CD4-positive, alpha-beta T cell treated with Interleukin-15 for 4 hours (primary cell): ENCODE data around the gene PDXP.

Source experiments
- DNase-seq: peaks from one replicate; pipeline ENCODE4 v3.0.0-alpha.2; 2020; ENCODE audit warnings: low spot score

Gene PDXP

DNA sequence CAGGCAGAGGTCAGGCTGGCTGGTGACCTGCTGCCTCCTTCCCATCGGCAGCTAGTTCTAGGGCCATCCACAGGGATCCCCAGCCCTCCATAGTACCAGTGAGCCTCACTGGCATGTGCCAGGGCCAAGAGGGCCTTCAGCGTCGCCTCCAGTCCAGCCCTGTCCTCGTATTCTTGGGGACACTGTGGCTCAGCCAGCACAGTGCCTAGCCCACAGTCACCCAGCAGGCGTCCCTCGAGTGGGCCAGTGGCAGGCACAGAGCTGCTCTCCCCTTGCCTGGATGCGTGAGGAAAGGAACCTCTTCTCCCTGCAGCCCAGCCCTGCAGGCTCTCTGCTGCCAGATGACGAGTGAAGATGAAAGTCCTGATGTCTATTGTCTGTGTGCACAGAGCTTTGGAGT lies 29.7 kb upstream of the PDXP start:
- DNase-seq, result no peak

DNA sequence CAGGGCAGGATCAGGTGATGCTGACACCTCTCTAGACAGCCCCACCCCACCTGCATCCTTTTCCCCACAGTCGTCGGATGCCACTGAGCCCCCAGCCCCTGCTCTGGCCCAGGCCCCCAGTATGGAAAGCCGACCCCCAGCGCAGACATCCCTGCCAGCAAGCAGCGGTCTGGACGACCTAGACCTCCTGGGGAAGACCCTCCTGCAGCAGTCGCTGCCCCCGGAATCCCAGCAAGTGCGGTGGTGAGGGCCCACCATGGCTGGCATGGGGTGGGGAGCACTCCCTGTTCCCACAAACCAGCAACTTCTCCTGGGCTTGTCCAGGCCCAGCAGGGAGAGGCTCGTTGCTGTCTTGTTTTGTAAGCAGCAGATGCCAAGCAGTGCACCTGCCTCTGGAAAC lies 28.6 kb upstream of the PDXP start:
- DNase-seq, result no peak

DNA sequence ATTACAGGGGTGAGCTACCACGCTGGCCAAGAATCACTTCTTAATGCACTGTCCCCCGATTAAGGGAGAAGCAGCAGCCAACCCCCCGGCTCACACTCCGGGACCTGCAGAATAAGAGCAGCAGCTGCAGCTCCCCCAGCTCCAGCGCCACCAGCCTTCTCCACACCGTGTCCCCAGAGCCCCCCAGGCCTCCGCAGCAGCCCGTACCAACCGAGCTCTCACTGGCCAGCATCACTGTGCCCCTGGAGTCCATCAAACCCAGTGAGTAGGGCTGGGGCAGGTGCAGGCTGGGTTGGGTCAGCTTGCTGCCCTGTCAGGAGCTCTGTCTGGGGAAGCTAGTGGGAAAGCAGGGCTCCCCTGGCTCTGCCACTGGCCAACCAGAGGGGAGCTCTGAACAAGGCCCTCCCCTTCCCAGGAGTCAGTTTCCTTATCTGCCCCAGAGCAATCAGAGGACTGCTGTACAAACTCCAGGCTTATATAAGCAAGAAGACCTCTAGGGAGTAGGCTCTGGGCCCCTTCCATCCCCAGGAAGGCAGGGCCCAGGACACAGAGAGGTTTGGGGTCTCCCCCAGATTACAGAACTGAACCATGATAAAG lies 27.6 kb upstream of the PDXP start:
- no peak for DNase-seq

DNA sequence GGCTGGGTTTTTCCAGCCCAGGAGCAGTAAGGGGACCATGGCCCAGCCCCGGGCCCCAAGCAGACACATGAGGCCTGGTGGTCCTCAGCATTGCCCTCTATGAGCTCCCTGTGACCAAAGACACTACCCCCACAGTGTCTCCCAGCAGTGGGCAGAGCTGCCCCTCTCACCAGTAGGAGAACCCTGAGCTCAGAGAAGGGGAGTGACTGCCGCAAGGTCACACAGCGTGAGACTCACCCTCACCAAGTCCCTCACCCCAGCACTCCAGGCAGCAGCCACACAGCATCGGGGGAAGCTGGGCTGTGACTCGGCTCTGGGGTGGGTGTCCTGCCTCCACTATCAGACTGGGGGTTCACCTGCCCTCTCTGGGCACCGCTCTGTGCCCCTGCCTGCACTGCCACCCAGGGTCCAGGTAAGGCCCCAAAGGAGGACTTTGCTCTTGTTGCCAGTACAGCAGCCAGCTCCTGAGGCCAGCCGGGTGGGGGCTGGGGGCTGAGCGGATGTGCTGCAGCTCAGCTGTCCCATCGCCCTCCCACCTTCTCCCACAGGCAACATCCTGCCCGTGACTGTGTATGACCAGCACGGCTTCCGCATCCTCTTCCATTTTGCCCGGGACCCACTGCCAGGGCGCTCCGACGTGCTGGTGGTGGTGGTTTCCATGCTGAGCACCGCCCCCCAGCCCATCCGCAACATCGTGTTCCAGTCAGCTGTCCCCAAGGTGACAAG lies 26.9 kb upstream of the PDXP start:
- peak; percentile 27 for DNase-seq

DNA sequence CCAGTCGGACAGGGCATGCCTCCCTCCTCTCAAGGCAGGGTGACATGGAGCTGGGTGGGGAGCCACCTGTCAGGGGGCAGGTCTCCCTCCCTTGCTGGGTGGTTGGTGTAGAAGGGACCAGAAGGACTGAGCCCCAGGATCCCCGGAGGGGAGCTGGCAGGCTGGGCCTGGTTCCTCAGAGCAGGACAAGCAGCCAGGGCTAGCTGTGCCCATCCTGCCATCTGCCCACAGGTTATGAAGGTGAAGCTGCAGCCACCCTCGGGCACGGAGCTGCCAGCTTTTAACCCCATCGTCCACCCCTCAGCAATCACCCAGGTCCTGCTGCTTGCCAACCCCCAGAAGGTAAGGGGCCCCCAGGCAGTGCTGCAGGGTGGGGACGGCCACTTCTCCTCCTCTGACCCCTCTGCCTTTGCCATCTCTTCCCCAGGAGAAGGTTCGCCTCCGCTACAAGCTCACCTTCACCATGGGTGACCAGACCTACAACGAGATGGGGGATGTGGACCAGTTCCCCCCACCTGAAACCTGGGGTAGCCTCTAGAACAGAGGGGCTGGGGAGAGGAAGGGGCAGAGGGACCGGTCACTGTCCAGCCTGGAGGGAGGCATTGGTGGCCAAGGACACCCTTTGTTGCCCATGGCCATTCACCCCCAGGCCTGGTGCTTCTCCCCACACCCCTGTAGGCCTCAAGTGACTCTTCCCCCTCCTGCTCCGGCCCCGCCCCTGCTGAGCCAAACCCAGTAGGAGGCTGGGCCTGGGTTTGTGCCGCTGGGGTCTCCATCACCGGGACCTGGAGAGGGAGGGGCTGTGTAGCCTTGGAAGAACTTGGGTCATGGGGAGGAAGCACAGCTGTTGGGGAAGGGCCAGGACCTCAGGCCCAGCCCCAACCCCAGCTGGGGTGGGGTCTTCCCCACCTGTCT lies 26.1 kb upstream of the PDXP start:
- no peak for DNase-seq

DNA sequence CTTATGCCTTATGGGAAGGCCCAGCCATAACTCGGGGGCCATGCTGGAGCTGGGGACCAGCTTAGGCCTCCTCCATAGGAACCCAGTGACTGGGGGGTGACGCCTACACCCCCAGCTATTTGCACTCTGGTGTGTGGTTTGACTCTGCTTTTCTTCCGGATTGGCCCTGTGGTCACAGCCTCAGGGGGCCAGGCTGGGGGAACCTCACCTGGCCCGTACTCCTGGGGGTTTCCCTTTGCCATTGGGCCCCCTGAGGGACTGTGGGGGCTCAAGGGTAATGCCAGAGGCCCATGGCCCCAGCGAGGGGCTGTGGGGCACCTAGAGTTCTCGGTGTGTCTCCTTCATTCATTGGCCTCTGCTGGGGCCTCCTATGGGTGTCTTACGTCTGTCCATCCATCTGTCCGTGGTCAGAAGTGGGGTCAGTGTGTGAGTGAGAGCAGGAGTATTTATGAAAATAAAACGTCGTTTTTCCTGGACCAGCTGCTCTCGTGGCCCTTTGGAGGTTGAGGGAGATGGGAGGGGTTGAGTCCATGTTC lies 25.4 kb upstream of the PDXP start:
- peak; percentile 44 for DNase-seq

DNA sequence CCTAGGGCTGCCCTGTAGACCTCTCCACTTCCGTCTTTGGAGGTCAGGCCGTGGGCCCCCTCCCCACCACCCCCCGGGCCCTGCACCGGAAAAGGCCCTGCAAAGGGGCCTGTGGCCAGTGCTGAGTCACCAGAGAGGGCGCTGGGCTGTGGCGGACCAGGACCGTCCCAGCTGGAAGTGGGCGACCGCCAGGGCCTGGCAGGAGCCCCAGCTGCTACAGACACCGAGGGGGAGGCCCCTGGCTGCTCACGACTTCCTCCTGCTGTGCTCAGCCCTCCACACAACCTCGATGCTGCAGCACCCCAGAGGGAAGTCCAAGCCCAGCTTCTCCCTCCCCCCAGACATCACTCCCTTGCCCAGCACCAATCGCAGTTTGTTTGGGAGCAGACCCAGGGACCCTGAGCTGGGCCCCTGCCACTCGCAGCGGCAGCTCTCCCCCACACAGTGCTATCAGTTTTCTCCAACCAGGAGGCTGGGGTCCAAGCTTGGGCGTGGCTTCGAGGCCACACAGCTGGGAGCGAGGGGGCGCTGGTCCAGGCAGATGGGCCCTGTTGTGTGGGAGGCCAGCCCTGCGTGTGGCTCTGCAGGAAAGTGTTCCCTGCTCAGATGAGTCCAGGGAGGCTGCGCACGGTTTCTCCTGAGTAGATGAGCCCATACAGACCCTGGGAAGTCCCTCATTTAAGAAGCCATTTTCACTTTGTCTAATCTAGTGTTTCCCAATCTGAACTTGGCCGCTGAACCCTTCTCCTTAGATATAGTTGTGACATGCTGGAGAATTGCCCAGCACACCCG lies 24.7 kb upstream of the PDXP start:
- DNase-seq, result peak; percentile 45

DNA sequence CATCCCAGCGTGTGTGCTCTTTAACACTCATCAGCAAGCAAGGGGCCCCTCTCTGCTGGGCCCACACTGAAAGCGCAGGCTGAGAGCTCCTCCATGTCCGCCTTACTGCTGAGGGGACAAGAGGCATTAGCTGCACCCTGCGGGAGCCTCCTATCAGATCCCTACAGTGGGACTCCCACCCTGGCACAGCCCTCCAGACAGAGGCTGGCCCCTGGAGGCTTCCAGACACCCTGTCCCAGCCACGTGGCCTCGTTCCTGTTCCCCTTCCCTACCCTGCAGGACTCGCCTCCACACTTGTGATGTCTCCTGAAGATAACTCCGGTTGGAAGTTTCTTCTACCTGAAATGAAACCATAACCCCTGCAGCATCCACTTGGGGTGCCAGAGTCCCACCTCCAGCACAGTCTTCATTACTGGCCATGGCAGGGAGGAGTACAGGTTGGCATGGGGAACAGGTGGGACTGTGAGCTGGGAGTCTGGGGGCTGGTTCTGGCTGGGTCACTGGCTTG lies 24.1 kb upstream of the PDXP start:
- no peak for DNase-seq

DNA sequence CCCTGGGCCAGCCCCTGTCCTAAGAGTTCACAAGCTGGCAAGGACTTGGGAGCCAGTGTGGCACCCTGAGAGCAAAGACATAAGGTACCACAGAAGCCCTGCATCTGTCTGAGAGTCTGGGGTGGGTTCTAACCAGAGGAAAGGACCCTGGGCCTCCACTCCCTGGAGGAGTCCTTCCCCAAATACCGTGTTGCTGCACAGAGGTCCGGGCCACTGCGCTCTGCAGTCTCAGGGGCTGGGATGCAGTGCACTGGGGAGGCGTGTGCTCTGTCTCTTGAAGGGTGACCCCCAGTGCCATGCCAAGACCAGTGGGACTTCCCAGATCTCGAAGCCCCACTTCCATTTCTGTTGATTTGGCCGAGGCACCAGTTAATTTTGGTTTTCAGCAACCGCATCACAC lies 23.4 kb upstream of the PDXP start:
- DNase-seq, result no peak

DNA sequence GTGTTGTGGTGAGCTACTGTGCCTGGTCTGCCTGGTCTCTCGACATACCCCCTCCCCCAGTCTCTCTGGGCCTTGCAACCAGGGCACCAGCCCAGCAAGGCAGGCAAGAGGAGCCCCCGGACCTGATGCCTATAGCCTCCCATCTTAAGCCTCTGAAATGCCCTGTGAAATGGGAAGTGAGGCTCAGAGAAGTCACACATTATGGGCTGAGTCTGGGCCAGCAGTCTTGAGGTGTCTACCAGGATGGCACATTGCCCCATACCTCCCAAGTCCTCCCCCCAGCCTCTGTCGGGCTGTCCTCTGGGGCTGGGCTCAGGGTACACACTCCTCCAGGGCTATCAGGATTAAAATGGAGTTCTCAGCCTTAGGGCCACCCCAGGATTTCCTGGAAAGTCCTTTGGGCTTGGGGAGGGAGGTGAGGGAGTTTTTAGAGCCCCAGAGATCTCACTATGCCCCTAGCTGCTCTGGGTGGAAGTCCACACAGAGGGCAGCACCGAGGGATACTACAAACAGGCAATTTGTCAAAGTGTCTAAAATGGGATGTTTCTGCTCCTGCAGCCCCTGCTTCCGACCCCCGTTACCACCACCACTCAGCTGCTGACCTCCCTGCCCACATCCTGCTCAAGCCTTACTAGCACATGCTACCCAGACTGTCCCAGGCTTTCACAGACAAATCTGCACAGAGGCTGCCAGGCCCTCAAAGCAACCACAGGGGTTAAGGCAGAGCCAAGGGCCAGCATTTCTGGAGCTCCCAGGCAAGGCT lies 22.2 kb upstream of the PDXP start:
- DNase-seq, result no peak

DNA sequence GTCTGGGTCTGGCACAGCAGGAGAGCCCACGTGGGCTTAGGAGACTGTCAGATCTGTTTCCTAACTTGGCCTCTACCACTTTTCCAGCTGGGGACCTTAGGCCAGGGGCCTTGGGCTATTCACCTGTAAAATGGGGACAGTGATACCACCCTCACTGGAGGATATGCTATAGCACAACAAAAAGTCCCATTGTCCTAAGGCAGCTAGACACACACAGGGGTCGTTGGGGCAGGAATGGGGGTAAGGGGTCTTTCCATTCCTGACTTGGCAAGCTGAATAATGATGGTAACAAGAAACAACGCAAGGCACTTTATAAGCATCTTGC lies 21.6 kb upstream of the PDXP start:
- no peak for DNase-seq

DNA sequence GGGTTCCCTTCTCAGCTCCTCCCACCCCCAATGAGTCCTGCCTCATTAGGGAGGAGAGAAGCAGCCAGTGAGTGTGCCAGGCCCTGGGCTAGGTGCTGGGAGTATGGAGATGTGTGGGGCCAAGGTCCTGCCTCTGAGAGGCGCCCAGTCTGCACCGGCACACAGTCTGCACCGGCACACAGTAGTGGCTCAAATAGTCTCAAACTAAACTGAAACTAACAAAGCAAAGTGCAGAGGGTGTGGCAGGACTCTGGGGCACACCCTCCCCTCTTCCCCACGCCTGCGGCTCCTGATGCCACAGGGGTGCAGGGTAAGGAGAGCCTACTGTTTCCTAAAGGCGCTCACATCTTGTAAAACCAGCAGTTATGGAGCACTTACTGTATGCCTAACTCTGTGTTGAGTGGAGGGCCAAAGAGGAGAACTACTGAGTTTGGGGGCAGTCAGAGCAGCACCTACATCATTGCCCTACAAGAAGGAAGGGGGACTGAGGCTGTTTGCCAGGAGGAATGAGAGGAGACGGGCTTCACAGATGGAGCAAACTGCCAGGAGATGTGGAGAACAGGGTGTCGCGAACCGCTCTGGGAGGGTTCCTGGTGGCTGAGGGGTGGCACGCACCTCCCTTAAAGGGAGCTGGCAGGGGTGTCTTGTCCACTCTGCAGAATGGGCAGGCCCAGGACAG lies 20.0 kb upstream of the PDXP start:
- peak; percentile 43 for DNase-seq

DNA sequence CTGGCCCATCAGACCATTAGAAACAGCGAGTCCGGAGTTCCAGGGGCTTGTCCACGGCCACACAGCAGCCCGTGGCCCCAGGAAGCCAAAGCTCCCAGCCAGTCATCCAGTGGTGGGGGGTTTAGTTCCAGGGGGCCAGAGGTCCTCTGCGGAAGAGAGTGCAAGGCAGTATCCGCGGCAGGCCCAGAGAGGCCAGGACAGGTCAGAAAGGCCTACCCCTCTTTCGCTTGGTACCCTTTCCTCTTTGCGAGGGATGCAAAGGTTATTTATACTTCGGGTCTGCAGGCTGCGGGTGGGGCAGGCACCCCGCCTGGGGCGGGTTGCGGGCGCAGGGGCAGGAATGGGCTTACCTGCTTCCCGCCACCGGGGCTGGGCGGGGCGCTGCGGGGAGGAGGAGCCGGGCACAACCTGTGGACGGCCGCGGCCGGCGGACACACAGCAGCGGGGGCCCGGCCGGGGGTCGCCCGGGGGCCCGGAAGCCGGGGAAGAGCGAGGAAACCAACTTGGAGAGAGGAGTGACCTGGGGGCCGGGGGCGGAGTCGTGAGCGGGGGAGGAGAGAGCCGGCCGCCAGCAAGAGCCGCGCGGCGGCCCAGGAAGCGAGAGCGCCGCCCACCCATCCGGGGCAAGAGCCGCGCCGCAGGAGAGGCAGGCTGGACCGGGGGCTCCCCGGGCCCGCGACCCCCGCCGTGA lies 19.3 kb upstream of the PDXP start, which contains the start of gene SH3BP1:
TSS of gene SH3BP1 (plus strand) at position 600 of the 691 bp plus-strand sequence. CDS start 119 bp downstream, outside the sequence.
- DNase-seq, result peak; percentile 40

DNA sequence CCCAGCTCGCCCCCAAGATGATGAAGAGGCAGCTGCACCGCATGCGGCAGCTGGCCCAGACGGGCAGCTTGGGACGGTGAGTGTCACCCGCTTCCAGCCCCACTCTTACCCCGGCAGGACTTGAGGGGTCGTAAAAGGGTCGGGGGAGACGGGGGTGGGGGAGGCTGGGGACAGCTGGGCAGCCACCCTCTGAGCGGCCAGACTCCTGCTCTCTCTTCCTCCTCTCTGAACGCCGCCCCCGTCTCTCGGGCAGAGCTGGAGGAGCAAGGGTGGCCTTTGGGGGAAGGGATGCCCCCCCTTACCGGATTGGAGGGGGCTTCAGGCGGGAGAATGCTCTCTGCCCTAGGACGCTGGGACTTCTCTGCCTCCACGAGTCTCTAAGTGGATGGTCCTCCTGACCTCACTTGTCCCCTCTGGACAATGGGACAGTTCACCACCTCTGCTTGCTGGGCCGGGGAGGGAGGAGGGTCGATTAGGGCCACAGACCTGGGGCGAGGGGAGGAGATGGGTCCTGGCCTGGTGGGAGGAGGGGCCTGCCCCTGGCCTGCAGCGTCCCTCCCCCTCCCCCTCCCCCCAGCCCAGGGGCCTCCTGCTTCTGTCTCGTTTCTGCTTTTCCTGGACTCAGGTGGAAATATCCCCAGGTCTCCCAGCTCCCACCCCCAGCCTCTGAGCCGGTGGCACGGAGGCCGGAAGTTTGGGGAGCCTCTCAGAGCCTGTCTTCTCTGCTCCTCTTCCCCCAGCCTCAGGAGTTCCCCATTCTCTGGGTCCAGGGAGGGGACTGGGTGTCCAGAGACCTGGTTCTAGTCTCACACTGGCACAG lies 18.5 kb upstream of the PDXP start:
- no peak for DNase-seq

DNA sequence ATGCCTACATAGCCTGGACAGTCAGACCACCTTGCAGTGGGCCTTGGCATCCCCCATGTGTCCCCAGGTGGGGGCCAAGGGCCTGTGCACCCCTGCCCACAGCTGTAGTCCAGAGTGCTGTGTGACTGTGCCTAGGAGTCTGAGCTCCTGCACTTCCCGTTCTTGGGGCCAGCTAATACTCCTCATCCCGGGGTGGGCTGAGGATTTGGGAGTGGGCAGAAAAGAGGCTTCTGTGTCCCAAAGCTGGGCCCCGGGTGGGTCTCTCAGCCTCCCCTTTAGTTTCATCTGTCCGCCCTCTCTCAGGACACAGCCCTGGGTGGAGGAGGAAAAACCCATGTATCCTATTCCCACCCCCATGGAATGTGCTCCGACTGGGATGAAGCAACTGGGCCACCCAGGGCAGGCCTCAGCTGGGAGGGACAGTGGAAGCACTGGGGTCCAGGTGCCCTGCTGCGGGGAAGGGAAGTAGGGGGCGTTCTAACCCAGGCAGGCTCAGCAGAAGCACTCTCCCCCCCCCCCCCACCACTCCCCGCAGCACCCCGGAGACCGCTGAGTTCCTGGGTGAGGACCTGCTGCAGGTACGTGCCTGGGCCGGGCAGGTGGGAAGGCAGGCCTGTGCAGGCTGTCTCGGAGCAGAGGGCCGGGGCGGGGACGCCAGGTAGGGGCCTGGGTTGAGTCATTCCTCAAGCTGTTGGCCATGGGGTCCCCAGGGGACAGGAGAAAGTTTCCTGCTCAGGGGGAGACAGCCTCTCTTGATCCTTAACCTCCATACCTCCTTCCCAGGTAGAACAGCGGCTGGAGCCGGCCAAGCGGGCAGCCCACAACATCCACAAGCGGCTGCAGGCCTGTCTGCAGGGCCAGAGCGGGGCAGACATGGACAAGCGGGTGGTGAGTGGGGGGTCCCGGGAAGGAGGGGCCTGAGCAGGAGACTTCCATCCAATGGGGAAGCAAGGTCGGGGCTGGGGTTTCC lies 17.6 kb upstream of the PDXP start:
- DNase-seq, result no peak

DNA sequence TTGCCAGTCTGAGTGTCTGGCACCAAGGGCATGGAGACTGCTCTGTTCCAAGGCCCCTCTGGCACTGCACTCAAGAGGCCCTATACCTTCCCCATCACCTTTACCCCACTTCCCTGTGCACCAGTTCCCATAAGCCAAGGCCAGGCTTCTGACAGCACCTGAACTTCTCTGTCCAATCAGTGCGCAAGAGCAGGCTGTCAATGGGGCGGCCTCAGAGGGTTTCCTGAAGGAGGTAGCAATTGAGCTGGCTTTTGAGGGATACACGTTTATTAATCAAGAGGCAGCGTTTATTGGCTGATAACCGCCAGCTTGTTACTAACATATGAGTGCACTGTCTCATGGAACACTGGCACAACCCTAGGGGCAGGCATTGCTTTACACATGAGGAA lies 17.0 kb upstream of the PDXP start:
- DNase-seq, result no peak

DNA sequence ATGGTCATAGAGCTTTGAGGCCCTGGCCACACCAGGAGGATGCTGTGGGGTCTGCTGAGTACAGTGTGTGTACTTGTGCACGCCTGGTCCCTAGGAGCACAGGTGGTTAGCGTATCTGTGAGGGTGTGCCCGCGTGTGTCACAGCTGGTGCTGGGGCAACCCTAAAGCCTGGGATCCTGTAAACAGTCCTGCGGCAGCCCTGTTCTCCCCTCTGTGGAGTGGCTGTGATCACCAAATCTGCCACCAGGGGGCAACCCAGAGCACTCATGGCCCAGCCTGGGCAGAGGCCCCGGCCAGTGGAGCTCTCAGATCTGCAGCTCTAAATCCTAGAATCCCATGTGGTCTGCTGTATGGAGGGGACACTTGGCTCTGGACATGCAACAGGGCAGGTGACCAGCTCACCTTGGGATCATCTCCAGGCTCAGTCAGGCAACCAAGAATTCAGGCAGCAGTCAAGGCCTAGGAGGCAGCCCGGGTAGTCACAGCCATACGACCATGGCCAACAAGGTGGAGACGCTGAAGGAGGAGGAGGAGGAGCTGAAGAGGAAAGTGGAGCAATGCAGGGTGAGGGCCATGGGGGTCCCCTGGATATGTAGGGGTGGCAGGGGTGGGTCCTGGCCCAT lies 15.2 kb upstream of the PDXP start:
- DNase-seq, result peak; percentile 88
